ENCODE data around the gene SMIM41. TPM values are rescaled to one million over a fixed set of nuclear protein-coding genes. Genes with fewer than 3 reads are reported as not detected.

SMIM41 gene
- total RNA-seq, 2 experiments from 2014 or later, result not detected

- BruUV-seq (replicated peaks), result no TSS peak
Measured at GRCh38 chr12:52067081-52067374, 12.5 kb upstream of the SMIM41 start.

DNA sequence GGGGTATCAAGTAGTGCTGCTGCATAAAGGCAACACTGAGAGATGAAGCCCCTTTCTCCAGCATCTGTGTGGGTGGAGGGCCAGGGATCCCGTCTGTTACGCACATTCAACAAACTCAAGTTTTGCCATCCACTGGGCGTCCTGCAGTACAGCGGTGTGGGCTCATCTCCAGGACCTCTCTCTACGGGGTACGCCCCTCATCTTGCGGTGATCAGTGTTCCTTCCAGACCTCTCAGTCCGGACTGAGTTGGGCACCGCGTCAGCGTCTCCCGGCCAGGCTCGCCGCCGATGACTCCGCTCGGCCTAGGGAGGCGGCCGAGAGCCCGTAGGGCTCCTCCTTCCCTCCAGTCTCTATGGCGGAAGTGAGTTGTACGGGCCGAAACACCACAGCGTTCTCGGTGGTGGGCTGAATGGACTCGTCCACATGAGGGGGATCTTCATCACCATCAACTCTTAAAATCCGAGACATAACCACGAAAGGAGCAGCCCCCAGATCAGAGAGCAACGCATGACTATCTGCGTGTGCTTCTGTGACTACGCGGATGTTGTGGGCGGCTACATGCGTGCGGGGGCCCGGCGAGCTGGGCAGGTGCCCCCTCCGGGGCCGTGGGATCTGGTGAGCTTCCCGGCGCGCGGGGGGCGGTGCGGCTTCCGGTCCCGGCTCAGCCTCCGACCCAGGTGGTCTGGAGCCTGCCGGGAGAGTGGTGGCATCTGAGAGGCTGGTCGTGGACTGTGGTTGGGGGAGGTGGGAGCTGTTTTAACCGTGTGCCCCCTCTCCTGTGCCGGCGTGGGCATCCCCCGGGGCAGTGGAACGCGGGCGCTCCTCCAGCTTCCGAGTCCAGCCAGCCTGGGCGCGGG is 9.9 kb upstream of the SMIM41 start, which contains the start of gene ATG101:
ATG101 (plus strand) TSS at position 652 of the 858 bp plus-strand sequence. CDS start 3,673 bp downstream, outside the sequence.
- peaks cover 8% of the 10 kb centered on the region; the same call in 1 of the 2 replicates for H4K20me1 ChIP-seq (ENCODE audit: insufficient read depth, low read length)
- H3K4me2 ChIP-seq (ENCODE audit: low read length), result peak within 1 kb of the TSS; percentile 82
- no TSS peak for BruUV-seq (replicated peaks)
- peak within 1 kb of the TSS; percentile 91 for H3K4me3 ChIP-seq (ENCODE audit: low read depth, low read length, poor library complexity, severe bottlenecking)
- POLR2A ChIA-PET, result interaction anchor here (0.6 to 4.2 kb wide), 9 partner anchors 9 to 49 kb away, joined by 3 to 14 read pairs (median 4); no protein-coding TSS in a partner anchor
- peaks cover 39% of the 10 kb centered on the region for H3K4me1 ChIP-seq (ENCODE audit: insufficient read depth, low read length, poor library complexity, severe bottlenecking)
- H3K79me2 ChIP-seq (ENCODE audit: insufficient read depth, low read depth, low read length), result peaks cover 46% of the 10 kb centered on the region
- H2AFZ ChIP-seq (ENCODE audit: low read length), result peak within 1 kb of the TSS; percentile 98
- peak within 1 kb of the TSS; percentile 73 for H3K27ac ChIP-seq (ENCODE audit: low read depth, low read length, poor library complexity, severe bottlenecking)
- peak; percentile 98 for DNase-seq (ENCODE audit: low spot score)
- intact Hi-C loops (cut with micrococcal nuclease; ENCODE audit: unreplicated experiment), result loop anchor here (1.0 to 2.0 kb wide), 4 partner anchors 12 to 44 kb away; partner anchors contain the start of gene NR4A1
- no peaks in the 10 kb centered on the region for H3K9me2 ChIP-seq (ENCODE audit: insufficient read depth, low read length)
- peaks cover 31% of the 10 kb centered on the region for H3K36me3 ChIP-seq (ENCODE audit: insufficient read depth, low read length)
- H3K9me3 ChIP-seq (ENCODE audit: low read length), result no peaks in the 10 kb centered on the region
- TF ChIP-seq, protein P1, sequence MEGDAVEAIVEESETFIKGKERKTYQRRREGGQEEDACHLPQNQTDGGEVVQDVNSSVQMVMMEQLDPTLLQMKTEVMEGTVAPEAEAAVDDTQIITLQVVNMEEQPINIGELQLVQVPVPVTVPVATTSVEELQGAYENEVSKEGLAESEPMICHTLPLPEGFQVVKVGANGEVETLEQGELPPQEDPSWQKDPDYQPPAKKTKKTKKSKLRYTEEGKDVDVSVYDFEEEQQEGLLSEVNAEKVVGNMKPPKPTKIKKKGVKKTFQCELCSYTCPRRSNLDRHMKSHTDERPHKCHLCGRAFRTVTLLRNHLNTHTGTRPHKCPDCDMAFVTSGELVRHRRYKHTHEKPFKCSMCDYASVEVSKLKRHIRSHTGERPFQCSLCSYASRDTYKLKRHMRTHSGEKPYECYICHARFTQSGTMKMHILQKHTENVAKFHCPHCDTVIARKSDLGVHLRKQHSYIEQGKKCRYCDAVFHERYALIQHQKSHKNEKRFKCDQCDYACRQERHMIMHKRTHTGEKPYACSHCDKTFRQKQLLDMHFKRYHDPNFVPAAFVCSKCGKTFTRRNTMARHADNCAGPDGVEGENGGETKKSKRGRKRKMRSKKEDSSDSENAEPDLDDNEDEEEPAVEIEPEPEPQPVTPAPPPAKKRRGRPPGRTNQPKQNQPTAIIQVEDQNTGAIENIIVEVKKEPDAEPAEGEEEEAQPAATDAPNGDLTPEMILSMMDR (conservative IDR thresholded peaks at IDR 0.05; ENCODE audit: low read length), result peak; percentile 81
- no peak for TF ChIP-seq EZH2phosphoT487 (IDR thresholded peaks at IDR 0.05; ENCODE audit: borderline replicate concordance, low read depth, low read length)
- CTCF ChIA-PET (ENCODE audit: unreplicated experiment), result interaction anchor here (0.9 to 1.4 kb wide), 5 partner anchors 10 to 48 kb away, joined by 3 to 7 read pairs (median 4); no protein-coding TSS in a partner anchor

More at GRCh38 chr12:52067081-52067374, 12.5 kb upstream of the SMIM41 start:
- DNase-seq (ENCODE audit: low spot score), result no peak
- CTCF ChIA-PET (ENCODE audit: unreplicated experiment), result interaction anchor here (1.0 to 1.3 kb wide), 2 partner anchors 34 to 41 kb away, joined by 3 to 4 read pairs; no protein-coding TSS in a partner anchor
- intact Hi-C loops (cut with micrococcal nuclease; ENCODE audit: unreplicated experiment), result no loop called here
- peaks cover 20% of the 10 kb centered on the region for H3K4me1 ChIP-seq (ENCODE audit: insufficient read depth, low read length, poor library complexity, severe bottlenecking)
- H3K79me2 ChIP-seq (ENCODE audit: insufficient read depth, low read depth, low read length), result peaks cover 22% of the 10 kb centered on the region
- no peak overlapping the region for H3K4me2 ChIP-seq (ENCODE audit: low read length)
- H4K20me1 ChIP-seq (ENCODE audit: insufficient read depth, low read length), result peaks cover 4% of the 10 kb centered on the region; the same call in 1 of the 2 replicates
- H3K4me3 ChIP-seq (ENCODE audit: low read depth, low read length, poor library complexity, severe bottlenecking), result no peak overlapping the region
- peaks cover 7% of the 10 kb centered on the region for H3K36me3 ChIP-seq (ENCODE audit: insufficient read depth, low read length)
- H3K9me3 ChIP-seq (ENCODE audit: low read length), result no peaks in the 10 kb centered on the region
- no peaks in the 10 kb centered on the region for H3K9me2 ChIP-seq (ENCODE audit: insufficient read depth, low read length)
- TF ChIP-seq, protein P1 (conservative IDR thresholded peaks at IDR 0.05; ENCODE audit: low read length), result no peak
- no peak for TF ChIP-seq EZH2phosphoT487 (IDR thresholded peaks at IDR 0.05; ENCODE audit: borderline replicate concordance, low read depth, low read length)
- POLR2A ChIA-PET, result interaction anchor here (0.5 to 1.3 kb wide), 4 partner anchors 16 to 35 kb away, joined by 3 to 5 read pairs (median 3); no protein-coding TSS in a partner anchor
- H2AFZ ChIP-seq (ENCODE audit: low read length), result no peak overlapping the region
- no peak overlapping the region for H3K27ac ChIP-seq (ENCODE audit: low read depth, low read length, poor library complexity, severe bottlenecking)
